ENCODE data around the gene TEN1. TPM values are rescaled to one million over a fixed set of nuclear protein-coding genes. Genes with fewer than 3 reads are reported as not detected.

The TEN1 gene
- total RNA-seq, 1 experiment from 2014 or later: 19.3 TPM

- Histone ChIP-seq H3K14ac (ENCODE audit: insufficient read depth, low read length) (0 out of 2 replicates have a peak overlapping the region, but pooled peaks have one; percentile 55), H2AK5ac (ENCODE audit: insufficient read length, low read length) (no peak overlapping the region), H3K27me3 (ENCODE audit: insufficient read depth, low read length) (no peaks in the 10 kb centered on the region), H3K23me2 (ENCODE audit: insufficient read length, low read depth, low read length, poor library complexity, severe bottlenecking) (no peaks in the 10 kb centered on the region), H4K5ac (ENCODE audit: insufficient read length, low read depth, low read length) (no peak overlapping the region), H2BK12ac (ENCODE audit: insufficient read length, low read depth, low read length) (no peak overlapping the region), H3K23ac (ENCODE audit: insufficient read length, low read depth, low read length) (no peak overlapping the region), H4K20me1 (ENCODE audit: control insufficient read depth, insufficient read depth, insufficient read length) (no peaks in the 10 kb centered on the region), H2AFZ (ENCODE audit: low read length) (no peak overlapping the region), H3K79me1 (ENCODE audit: insufficient read depth, low read depth, low read length, poor library complexity, severe bottlenecking) (no peaks in the 10 kb centered on the region), H2BK20ac (ENCODE audit: low read depth, low read length, poor library complexity, severe bottlenecking) (no peak overlapping the region), H2BK5ac (ENCODE audit: insufficient read length, low read length) (no peak overlapping the region), H3K9ac (ENCODE audit: extremely low read depth, insufficient read length, low read length) (no peak overlapping the region), H3K4ac (ENCODE audit: low read depth, low read length) (no peak overlapping the region), H3K9me3 (ENCODE audit: control insufficient read depth, low read depth, low read length) (no peaks in the 10 kb centered on the region), H4K91ac (ENCODE audit: insufficient read length, low read depth, low read length) (no peak overlapping the region), H3K27ac (ENCODE audit: insufficient read length, low read depth, low read length) (no peak overlapping the region), H3K79me2 (ENCODE audit: insufficient read depth, low read length) (no peaks in the 10 kb centered on the region), H3T11ph (ENCODE audit: low read length) (no peak overlapping the region), H3K18ac (ENCODE audit: insufficient read length, low read depth, low read length) (no peak overlapping the region), H3K4me2 (ENCODE audit: insufficient read depth, insufficient read length, low read length) (no peak overlapping the region), H3K56ac (ENCODE audit: insufficient read length, low read depth, low read length) (no peak overlapping the region), H2BK15ac (ENCODE audit: low read depth, low read length) (no peak overlapping the region), H4K8ac (replicated peaks; ENCODE audit: insufficient read length, low read depth, low read length) (no peak overlapping the region), H2BK120ac (ENCODE audit: low read depth, low read length, poor library complexity, severe bottlenecking) (no peak overlapping the region), H3K4me1 (ENCODE audit: insufficient read depth, low read length) (no peaks in the 10 kb centered on the region; the same call in 1 of the 2 replicates)
- no peak overlapping the region for H3K4me3 Mint-ChIP-seq
- DNase-seq: no peak
- no CpG with 5 or more reads among the region's 9 CpGs for WGBS (ENCODE audit: extremely low coverage, insufficient read length, low lambda C conversion rate)
- no peak overlapping the region for H3K27ac Mint-ChIP-seq
- H3K9me3 Mint-ChIP-seq: no peaks in the 10 kb centered on the region
- peaks cover 5% of the 10 kb centered on the region; the same call in 1 of the 2 replicates for H3K27me3 Mint-ChIP-seq (ENCODE audit: low read depth)
- no peak for TF ChIP-seq CTCF (conservative IDR thresholded peaks at IDR 0.05)
- H3K4me1 Mint-ChIP-seq: peaks cover 4 to 11% of the 10 kb centered on the region in 2 experiments
- no peaks in the 10 kb centered on the region for H3K36me3 Mint-ChIP-seq (ENCODE audit: insufficient read depth in 1 of 3, low read depth in 3 of 3)
These were observed 45.3 kb downstream of the TEN1 start for GRCh38 chr17:76024353-76024752.

Measured in H9 (cell line).